GM12865 (cell line): ENCODE data around the gene ANKRD33.

Experiments used
- DNase-seq: peaks from one replicate; pipeline ENCODE4 v3.0.0; 2010; ENCODE audit warnings: low read depth
- H3K4me3 ChIP-seq: 2 replicates; pipeline ENCODE4 v1.5.1; 2011; ENCODE audit warnings: mild to moderate bottlenecking, low read depth, low read length, control low read depth
- TF ChIP-seq, protein P1 (sequence below): IDR thresholded peaks from 2 replicates; pipeline ENCODE4 v1.5.1; 2011; ENCODE audit warnings: low read length, control low read depth, low read depth, inconsistent platforms; ENCODE audit not compliant: insufficient read depth; ENCODE audit errors: missing control alignments

Gene ANKRD33

DNA sequence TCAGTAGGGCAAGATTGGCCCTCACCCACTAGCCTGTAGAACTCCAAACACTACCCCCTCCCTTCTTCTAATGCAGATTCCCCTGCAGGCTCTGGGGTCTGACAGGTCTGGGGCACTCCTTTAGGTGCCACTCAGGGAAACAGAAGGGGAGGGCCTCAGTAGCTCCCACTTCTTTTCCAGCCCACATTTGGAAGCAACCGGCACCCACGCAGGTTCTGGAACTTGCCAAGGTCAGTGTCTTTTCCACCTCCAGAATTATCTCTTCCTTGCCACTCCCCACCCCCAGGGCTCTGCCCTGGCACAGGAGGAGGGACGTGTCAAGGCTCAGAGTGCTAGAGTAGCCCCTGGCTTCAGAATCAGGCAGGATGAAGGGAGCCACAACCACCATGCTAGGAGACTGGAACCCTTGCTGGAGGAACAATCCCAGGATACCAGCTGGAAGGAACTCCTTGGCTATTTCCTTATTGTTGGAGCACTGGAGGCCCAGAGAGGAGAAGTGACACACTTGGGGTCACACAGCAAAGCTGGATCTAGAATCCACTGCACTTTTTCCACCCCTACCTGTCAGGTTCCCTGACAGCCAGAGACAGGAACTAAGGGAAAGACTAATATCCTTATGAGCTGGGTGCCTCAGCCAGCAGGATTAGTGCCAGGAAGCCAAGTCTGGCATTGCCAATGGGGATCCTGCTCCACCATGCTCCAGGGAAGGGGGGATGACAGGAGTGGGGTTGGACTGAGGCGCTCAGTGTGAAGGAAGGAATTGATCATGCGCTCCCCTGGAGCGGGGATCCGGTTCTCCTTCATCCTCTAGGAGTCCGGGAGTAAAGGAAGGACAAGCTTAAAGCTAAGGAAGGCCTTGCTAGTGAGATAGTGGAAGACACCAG is 37.6 kb upstream of the ANKRD33 start:
- no peak for DNase-seq
- no peak overlapping the region for H3K4me3 ChIP-seq
- TF ChIP-seq, protein P1, sequence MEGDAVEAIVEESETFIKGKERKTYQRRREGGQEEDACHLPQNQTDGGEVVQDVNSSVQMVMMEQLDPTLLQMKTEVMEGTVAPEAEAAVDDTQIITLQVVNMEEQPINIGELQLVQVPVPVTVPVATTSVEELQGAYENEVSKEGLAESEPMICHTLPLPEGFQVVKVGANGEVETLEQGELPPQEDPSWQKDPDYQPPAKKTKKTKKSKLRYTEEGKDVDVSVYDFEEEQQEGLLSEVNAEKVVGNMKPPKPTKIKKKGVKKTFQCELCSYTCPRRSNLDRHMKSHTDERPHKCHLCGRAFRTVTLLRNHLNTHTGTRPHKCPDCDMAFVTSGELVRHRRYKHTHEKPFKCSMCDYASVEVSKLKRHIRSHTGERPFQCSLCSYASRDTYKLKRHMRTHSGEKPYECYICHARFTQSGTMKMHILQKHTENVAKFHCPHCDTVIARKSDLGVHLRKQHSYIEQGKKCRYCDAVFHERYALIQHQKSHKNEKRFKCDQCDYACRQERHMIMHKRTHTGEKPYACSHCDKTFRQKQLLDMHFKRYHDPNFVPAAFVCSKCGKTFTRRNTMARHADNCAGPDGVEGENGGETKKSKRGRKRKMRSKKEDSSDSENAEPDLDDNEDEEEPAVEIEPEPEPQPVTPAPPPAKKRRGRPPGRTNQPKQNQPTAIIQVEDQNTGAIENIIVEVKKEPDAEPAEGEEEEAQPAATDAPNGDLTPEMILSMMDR = no peak

- no peak for DNase-seq
- H3K4me3 ChIP-seq = no peak overlapping the region
- TF ChIP-seq, protein P1 = no peak
These were observed 37.0 kb upstream of the ANKRD33 start for GRCh38 chr12:51850965-51851299.

DNA sequence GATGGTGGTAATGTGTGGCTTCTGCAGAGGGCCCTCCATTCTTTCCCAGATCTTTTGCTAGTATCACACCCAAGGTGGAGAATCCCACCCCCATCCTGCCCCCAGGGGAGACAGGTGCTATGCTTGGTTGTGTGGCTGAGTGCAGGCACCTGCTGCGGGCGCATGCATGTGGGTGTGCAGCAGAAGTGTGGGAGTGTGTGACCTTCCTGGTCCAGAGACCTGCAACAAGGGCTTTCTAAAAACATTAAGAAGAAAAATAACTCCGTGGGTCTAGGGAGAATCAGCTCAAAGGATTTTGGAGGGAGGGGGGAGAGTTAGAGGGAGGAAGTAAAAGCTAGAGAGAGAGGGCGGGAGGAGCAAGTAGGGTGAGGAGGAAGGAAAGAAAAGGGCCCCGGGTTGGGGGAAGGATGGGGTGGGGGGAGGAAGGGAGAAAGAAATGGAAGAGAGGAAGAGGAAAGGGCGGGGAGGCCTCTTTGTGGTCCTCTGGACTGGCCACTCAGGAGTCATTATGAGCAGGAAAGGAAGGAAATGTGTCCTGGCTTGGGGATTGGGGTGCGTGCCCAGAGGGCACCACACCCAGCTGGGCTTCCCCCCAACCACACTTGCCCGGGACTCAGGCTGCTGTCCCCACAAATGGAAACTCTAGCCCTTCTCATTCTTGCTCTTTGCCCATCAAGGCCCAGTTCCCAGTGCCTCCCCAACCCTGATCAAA is 36.3 kb upstream of the ANKRD33 start:
- TF ChIP-seq, protein P1 = no peak
- H3K4me3 ChIP-seq = no peak overlapping the region
- DNase-seq = no peak

DNA sequence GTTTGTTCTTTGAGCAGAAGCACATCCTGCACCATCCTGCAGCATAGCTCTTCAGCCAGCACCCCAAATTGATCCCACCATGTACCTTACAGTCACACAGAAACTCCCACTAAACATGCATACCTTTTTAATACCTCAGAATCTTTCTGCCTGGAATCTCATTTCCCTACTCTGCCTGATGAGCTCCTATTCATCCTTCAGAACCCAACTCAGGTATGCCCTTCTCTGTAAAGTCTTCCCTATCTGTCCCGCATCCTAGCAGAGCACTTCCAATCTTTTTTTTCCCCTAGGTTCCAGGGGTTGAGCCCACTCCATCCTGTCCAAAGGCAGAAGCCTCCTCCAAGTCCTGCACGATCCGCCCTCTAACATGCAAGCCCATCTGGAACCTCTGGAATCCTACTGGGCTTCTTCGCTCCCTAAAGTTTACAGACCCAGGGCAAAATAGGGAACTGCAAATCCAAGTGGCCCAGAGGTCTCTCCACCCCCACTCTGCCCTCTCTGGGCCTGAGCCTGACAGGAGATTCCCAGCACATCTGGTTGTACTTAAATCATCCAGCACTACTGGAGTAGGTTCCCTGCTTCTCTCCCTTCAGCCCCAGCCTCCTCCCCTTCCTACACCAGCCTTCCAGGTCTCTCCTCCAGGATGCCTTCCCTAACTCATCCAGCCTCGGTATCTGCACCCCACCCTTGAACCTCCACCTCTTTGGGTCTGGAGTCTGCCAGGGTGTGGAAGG is 35.3 kb upstream of the ANKRD33 start:
- TF ChIP-seq, protein P1 = no peak
- DNase-seq = no peak
- H3K4me3 ChIP-seq = no peak overlapping the region

GRCh38 chr12:51855586-51856428 is 32.1 kb upstream of the ANKRD33 start:
- DNase-seq = no peak
- no peak overlapping the region for H3K4me3 ChIP-seq
- TF ChIP-seq, protein P1 = no peak

DNA sequence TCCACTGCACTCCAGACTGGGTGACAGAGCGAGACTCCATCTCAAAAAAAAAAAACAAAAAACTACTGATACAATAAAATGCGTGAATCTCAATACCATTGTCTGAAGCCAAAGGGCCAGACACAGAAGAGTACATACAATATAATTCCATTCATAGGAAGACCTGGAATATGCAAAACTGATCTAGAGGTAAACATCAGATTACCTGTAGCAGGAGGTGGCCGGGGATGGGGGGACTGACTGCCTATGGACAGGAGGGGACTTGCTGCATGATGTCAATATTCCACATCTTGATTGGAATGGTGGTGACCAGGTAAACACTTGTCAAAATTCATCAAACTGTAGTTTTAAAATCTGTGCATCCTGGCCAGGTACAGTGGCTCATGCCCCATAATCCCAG is 26.9 kb upstream of the ANKRD33 start:
- H3K4me3 ChIP-seq = no peak overlapping the region
- TF ChIP-seq, protein P1 = no peak
- no peak for DNase-seq
